HepG2 (cell line): ENCODE results near the gene MFAP4. TPM values are rescaled to one million over a fixed set of nuclear protein-coding genes. Genes with fewer than 3 reads are reported as not detected.
A peak's percentile ranks its signal among the peaks of the same experiment; 100 is the strongest.

Experiments used
- GTF3A ChIP-seq: sonication (generic); formaldehyde crosslinking; conservative IDR thresholded peaks from 2 replicates; pipeline ENCODE4 v1.4.0; 2020; ENCODE audit warnings: mild to moderate bottlenecking, missing genetic modification reagents
- HNRNPL ChIP-seq: fragments of 200-400 bp; formaldehyde crosslinking; IDR thresholded peaks from 2 replicates; pipeline ENCODE4 v1.6.1; 2017; ENCODE audit warnings: mild to moderate bottlenecking, low read depth, low read length
- KDM5B ChIP-seq: sonication (generic); formaldehyde crosslinking; IDR thresholded peaks from 2 replicates; pipeline ENCODE4 v1.4.0; 2020; ENCODE audit warnings: missing genetic modification reagents, mild to moderate bottlenecking, borderline replicate concordance
- MXD4 ChIP-seq: IDR thresholded peaks from 2 replicates; pipeline ENCODE4 v1.6.1; 2016; ENCODE audit warnings: mild to moderate bottlenecking, missing biosample characterization, missing genetic modification reagents
- PAF1 ChIP-seq: IDR thresholded peaks from 2 replicates; pipeline ENCODE4 v1.6.1; 2016; ENCODE audit warnings: missing genetic modification reagents, missing compliant biosample characterization
- PRDM4 ChIP-seq: sonication (generic); formaldehyde crosslinking; IDR thresholded peaks from 2 replicates; pipeline ENCODE4 v1.9.0; 2021; ENCODE audit warnings: missing genetic modification reagents, borderline replicate concordance
- RELA ChIP-seq: sonication (generic); formaldehyde crosslinking; IDR thresholded peaks from 2 replicates; pipeline ENCODE4 v1.4.0; 2020; ENCODE audit warnings: missing genetic modification reagents
- ZBTB40 ChIP-seq, 2 experiments: fragments of 450-650 bp in 1 of 2; sonication (generic) in 1 of 2; formaldehyde crosslinking in 1 of 2; IDR thresholded peaks; 2 replicates each; pipeline versions ENCODE4 v1.6.1 to v1.8.0; 2016 to 2022; ENCODE audit warnings: antibody characterized with exemption in 1 of 2, mild to moderate bottlenecking in 1 of 2, missing genetic modification reagents in 1 of 2
- ZBTB7A ChIP-seq: sonication (generic); formaldehyde crosslinking; IDR thresholded peaks from 2 replicates; pipeline ENCODE4 v1.8.0; 2022; ENCODE audit warnings: mild to moderate bottlenecking, missing genetic modification reagents
- ZNF275 ChIP-seq: sonication (generic); formaldehyde crosslinking; IDR thresholded peaks from 2 replicates; pipeline ENCODE4 v1.8.0; 2022; ENCODE audit warnings: missing genetic modification reagents, mild to moderate bottlenecking, inconsistent platforms, borderline replicate concordance
- ZNF460 ChIP-seq: sonication (generic); formaldehyde crosslinking; IDR thresholded peaks from 2 replicates; pipeline ENCODE4 v1.5.1; 2020; ENCODE audit warnings: missing genetic modification reagents, mild to moderate bottlenecking, borderline replicate concordance
- ZNF484 ChIP-seq: sonication (generic); formaldehyde crosslinking; IDR thresholded peaks from 2 replicates; pipeline ENCODE4 v1.5.1; 2020; ENCODE audit warnings: mild to moderate bottlenecking, low read depth, missing genetic modification reagents, borderline replicate concordance
- ZNF629 ChIP-seq: sonication (generic); formaldehyde crosslinking; conservative IDR thresholded peaks from 2 replicates; pipeline ENCODE4 v1.5.0; 2020; ENCODE audit warnings: missing genetic modification reagents
- ZNF772 ChIP-seq: sonication (generic); formaldehyde crosslinking; IDR thresholded peaks from 2 replicates; pipeline ENCODE4 v1.5.0; 2020; ENCODE audit warnings: mild to moderate bottlenecking, missing genetic modification reagents
- polyA plus RNA-seq, 8 experiments: library from polyadenylated mRNA; depleted of rRNA in 3 of 8; stranded (reverse) in 7 of 8; unstranded in 1 of 8; fragments of >200 nt; fragmentation: Illumina TruSeq in 4 of 8; extraction: Trizol in 4 of 8; gene quantifications; 2 replicates each; pipeline versions ENCODE4 v1.2.1 to v1.2.3, GENCODE V29; 2011 to 2016; ENCODE audit warnings: low read depth in 4 of 8, missing spikeins in 1 of 8, mixed read lengths in 1 of 8; ENCODE audit not compliant: insufficient read depth in 1 of 8
- total RNA-seq, 5 experiments: library from RNA; depleted of rRNA; stranded (reverse); fragments of >200 nt; fragmentation: Illumina TruSeq; extraction: Trizol; gene quantifications; 2 replicates each; pipeline ENCODE4 v1.2.3, GENCODE V29; 2016; ENCODE audit warnings: low read depth in 1 of 5

The MFAP4 gene
- total and polyA plus RNA-seq, 2 of the 13 experiments (the other 11 are each of a cell fraction or from before 2014, with no cell fraction given), result 0.08 TPM; not detected in 1

DNA sequence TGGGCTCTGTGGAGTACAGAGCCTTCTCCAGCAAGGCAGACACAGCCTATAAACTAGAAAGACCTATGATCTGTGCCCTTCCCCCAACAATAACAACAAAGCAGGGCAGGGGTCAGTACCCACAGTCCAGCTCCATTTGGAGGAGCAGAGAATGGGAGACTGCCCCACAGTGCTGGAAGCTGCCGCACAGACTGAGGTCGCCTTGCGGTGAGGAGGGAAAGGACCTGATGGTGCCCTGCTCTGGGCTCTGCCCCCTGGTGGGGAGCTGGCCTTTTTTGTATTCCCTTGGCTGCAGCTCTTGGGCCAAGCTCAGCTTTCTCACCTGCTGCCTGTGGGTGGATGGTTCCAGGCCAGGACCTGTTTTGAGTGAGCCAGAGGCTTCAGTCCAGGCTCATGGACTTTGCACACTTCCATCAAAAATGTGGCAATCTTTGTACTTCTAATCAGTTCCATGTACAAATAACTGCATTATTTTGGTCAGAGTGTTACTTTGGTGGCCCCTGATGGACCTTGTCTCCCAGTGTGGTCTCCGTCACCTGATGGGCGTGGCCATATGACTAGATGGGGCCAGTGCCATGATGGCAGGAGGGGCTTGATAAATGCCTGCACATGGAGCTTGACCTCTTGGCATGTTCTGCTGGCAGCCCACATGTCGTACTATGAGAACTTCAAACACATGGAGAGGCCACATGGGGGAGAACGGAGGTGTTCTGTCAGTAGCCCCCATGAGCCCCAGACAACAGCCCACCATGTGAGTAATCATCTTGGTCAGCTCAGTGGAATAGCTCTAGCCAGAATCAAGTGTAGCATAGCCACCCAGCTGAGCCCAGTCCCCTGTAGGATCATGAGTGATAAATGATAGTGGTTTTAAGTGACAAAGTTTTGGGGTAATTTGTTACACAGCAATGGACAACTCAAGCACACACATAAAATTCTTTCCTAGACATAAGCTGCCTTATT is 48.7 kb downstream of the MFAP4 start (continued):
- TF ChIP-seq MXD4, result 0 out of 2 replicates have a peak, but pooled peaks have one; percentile 54
- TF ChIP-seq PAF1, result peak; percentile 22; the same call in 1 of the 2 replicates
- no peak for TF ChIP-seq PRDM4 (CRISPR knock-in tag)
- 0 out of 2 replicates have a peak, but pooled peaks have one; percentile 56 for TF ChIP-seq ZBTB7A (CRISPR knock-in tag)
- TF ChIP-seq ZNF629 (CRISPR knock-in tag), result peak; percentile 55
- 0 out of 2 replicates have a peak, but pooled peaks have one; percentile 21 for TF ChIP-seq ZNF772 (CRISPR knock-in tag)
- peak; percentile 64; the same call in 1 of the 2 replicates for TF ChIP-seq KDM5B
- 0 out of 2 replicates have a peak, but pooled peaks have one; percentile 63 for TF ChIP-seq HNRNPL
- TF ChIP-seq ZNF275 (CRISPR knock-in tag), result 0 out of 2 replicates have a peak, but pooled peaks have one; percentile 44
- TF ChIP-seq RELA (CRISPR knock-in tag), result peak; percentile 50
- no peak for TF ChIP-seq ZNF484 (CRISPR knock-in tag)
- TF ChIP-seq GTF3A (CRISPR knock-in tag), result no peak
- TF ChIP-seq ZNF460 (CRISPR knock-in tag), result no peak; the same call in 1 of the 2 replicates
- TF ChIP-seq ZBTB40 (IDR thresholded peaks at IDR 0.05), result no peak
- peak; percentile 59; the same call in 1 of the 2 replicates for TF ChIP-seq ZBTB40 (CRISPR knock-in tag; IDR thresholded peaks at IDR 0.05)
